HEK293 (cell line): ENCODE measurements around the gene RACGAP1.
A peak's percentile ranks its signal among the peaks of the same experiment; 100 is the strongest.

Experiments
- CTCF ChIA-PET: fragments of 350-600 bp; formaldehyde crosslinking; extraction: SDS; loops from one replicate; lab custom pipeline; 2021; ENCODE audit warnings: antibody characterized with exemption; lab: Yijun Ruan, JAX
- POLR2A ChIA-PET: fragments of 300-600 bp; formaldehyde crosslinking; extraction: SDS; loops from one replicate; lab custom pipeline; 2020; ENCODE audit warnings: antibody characterized with exemption, inconsistent platforms; lab: Yijun Ruan, JAX
- H3K27ac ChIP-seq: fragments of 200-500 bp; sonication (Bioruptor generic); 2 replicates; pipeline ENCODE4 v1.5.1; 2014; ENCODE audit warnings: low read depth, low read length, control low read depth, inconsistent platforms; ENCODE audit errors: extremely low read depth
- H3K36me3 ChIP-seq, 2 experiments: fragments of 200-500 bp in 1 of 2; sonication (Bioruptor generic) in 1 of 2; 1 replicate in 1 of 2; 2 replicates in 1 of 2; pipeline ENCODE4 v1.5.1; 2014 to 2017; ENCODE audit warnings: inconsistent platforms in 2 of 2, low read length in 2 of 2; ENCODE audit not compliant: control insufficient read depth in 2 of 2, insufficient read depth in 1 of 2
- H3K4me1 ChIP-seq: fragments of 200-500 bp; sonication (Bioruptor generic); 2 replicates; pipeline ENCODE4 v1.5.1; 2014; ENCODE audit warnings: mild to moderate bottlenecking, low read length, inconsistent platforms; ENCODE audit not compliant: control insufficient read depth, insufficient read depth
- H3K4me3 ChIP-seq: 2 replicates; pipeline ENCODE4 v1.5.1; 2011; ENCODE audit warnings: low read depth, mild to moderate bottlenecking, control low read depth, low read length, moderate library complexity
- H3K9me3 ChIP-seq: fragments of 200-500 bp; sonication (Bioruptor generic); 2 replicates; pipeline ENCODE4 v1.5.1; 2014; ENCODE audit warnings: low read depth, low read length, inconsistent platforms; ENCODE audit not compliant: control insufficient read depth, insufficient read depth
- GLIS1 ChIP-seq: fragments of 450-650 bp; formaldehyde crosslinking; IDR thresholded peaks from 2 replicates; pipeline ENCODE4 v1.5.1; 2016; ENCODE audit warnings: missing biosample characterization, missing genetic modification characterization
- HOXD13 ChIP-seq: sonication (generic); formaldehyde crosslinking; IDR thresholded peaks from 2 replicates; pipeline ENCODE4 v1.8.0; 2022; ENCODE audit warnings: missing genetic modification reagents, borderline replicate concordance
- SP7 ChIP-seq: fragments of 450-650 bp; formaldehyde crosslinking; IDR thresholded peaks from 2 replicates; pipeline ENCODE4 v1.5.1; 2016; ENCODE audit warnings: missing biosample characterization, missing genetic modification characterization
- ZNF37A ChIP-seq: fragments of 450-650 bp; IDR thresholded peaks from 2 replicates; pipeline ENCODE4 v1.5.1; 2018; ENCODE audit warnings: missing biosample characterization, missing genetic modification characterization
- ZNF48 ChIP-seq: fragments of 450-650 bp; formaldehyde crosslinking; IDR thresholded peaks from 2 replicates; pipeline ENCODE4 v1.5.1; 2016; ENCODE audit warnings: missing biosample characterization, missing genetic modification characterization
- ZNF600 ChIP-seq: fragments of 450-650 bp; formaldehyde crosslinking; IDR thresholded peaks from 2 replicates; pipeline ENCODE4 v1.5.1; 2016; ENCODE audit warnings: missing biosample characterization, missing genetic modification characterization
- ZNF624 ChIP-seq: fragments of 450-650 bp; formaldehyde crosslinking; IDR thresholded peaks from 2 replicates; pipeline ENCODE4 v1.5.1; 2017; ENCODE audit warnings: missing biosample characterization, missing genetic modification characterization
- TF ChIP-seq, protein P1 (sequence below): fragments of 450-650 bp; formaldehyde crosslinking; IDR thresholded peaks from 2 replicates; pipeline ENCODE4 v1.5.0; 2017; ENCODE audit warnings: missing biosample characterization, missing genetic modification characterization, borderline replicate concordance
- TF ChIP-seq, protein P2 (sequence below): fragments of 450-650 bp; IDR thresholded peaks from 2 replicates; pipeline ENCODE4 v1.5.1; 2018; ENCODE audit warnings: missing biosample characterization, mild to moderate bottlenecking, missing genetic modification characterization
- TF ChIP-seq, protein P3 (sequence below): fragments of 450-650 bp; formaldehyde crosslinking; IDR thresholded peaks from 2 replicates; pipeline ENCODE4 v1.5.1; 2016; ENCODE audit warnings: missing biosample characterization, missing genetic modification characterization
- TF ChIP-seq, protein P4 (sequence below): fragments of 450-650 bp; formaldehyde crosslinking; IDR thresholded peaks from 2 replicates; pipeline ENCODE4 v1.5.1; 2016; ENCODE audit warnings: missing biosample characterization, missing genetic modification characterization
- TF ChIP-seq, protein P5 (sequence below): fragments of 450-650 bp; formaldehyde crosslinking; IDR thresholded peaks from 2 replicates; pipeline ENCODE4 v1.5.1; 2016; ENCODE audit warnings: missing biosample characterization, missing genetic modification characterization, borderline replicate concordance
- TF ChIP-seq, protein P6 (sequence below): fragments of 450-650 bp; formaldehyde crosslinking; IDR thresholded peaks from 2 replicates; pipeline ENCODE4 v1.5.1; 2017; ENCODE audit warnings: missing biosample characterization, missing genetic modification characterization
- TF ChIP-seq, protein P7 (sequence below): sonication (generic); formaldehyde crosslinking; IDR thresholded peaks from 2 replicates; pipeline ENCODE4 v1.8.1; 2022; ENCODE audit warnings: mild to moderate bottlenecking, moderate library complexity, missing genetic modification reagents

Gene RACGAP1

DNA sequence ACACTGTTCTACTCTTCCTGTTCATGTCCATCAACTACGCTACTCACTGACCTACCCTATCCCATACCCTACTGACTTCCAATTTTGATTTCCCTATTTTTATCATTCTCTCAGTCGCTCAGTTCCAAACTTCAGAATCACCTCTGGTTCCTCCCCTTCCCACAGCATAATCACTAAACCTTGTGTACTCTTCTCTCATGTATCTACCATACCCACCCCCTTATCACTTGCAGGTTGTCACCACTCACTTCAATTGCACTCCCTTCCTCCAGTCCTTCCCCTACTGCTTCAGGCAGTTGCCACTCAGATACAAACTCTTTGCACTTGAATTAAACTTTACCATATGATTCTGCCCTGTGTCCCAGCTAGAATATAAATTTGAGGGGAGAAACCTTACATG, 6.3 kb downstream of the RACGAP1 start:
- ChIA-PET POLR2A (interaction anchor here (0.5 kb wide), 1 partner anchor 828 kb away, joined by 4 read pairs; no protein-coding TSS in a partner anchor), CTCF (interaction anchor here (0.7 to 8.4 kb wide), 5 partner anchors 9 to 935 kb away, joined by 3 to 55 read pairs (median 3); no protein-coding TSS in a partner anchor)
- peaks cover 15% of the 10 kb centered on the region for H3K4me1 ChIP-seq
- no peaks in the 10 kb centered on the region for H3K9me3 ChIP-seq
- TF ChIP-seq, protein P1, sequence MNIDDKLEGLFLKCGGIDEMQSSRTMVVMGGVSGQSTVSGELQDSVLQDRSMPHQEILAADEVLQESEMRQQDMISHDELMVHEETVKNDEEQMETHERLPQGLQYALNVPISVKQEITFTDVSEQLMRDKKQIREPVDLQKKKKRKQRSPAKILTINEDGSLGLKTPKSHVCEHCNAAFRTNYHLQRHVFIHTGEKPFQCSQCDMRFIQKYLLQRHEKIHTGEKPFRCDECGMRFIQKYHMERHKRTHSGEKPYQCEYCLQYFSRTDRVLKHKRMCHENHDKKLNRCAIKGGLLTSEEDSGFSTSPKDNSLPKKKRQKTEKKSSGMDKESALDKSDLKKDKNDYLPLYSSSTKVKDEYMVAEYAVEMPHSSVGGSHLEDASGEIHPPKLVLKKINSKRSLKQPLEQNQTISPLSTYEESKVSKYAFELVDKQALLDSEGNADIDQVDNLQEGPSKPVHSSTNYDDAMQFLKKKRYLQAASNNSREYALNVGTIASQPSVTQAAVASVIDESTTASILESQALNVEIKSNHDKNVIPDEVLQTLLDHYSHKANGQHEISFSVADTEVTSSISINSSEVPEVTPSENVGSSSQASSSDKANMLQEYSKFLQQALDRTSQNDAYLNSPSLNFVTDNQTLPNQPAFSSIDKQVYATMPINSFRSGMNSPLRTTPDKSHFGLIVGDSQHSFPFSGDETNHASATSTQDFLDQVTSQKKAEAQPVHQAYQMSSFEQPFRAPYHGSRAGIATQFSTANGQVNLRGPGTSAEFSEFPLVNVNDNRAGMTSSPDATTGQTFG (tag by site-specific recombination) = no peak
- TF ChIP-seq ZNF37A (tag by site-specific recombination) (no peak), ZNF600 (0 out of 2 replicates have a peak, but pooled peaks have one; percentile 32), SP7 (0 out of 2 replicates have a peak, but pooled peaks have one; percentile 29), GLIS1 (tag by site-specific recombination) (0 out of 2 replicates have a peak, but pooled peaks have one; percentile 2)
- no peak overlapping the region for H3K4me3 ChIP-seq
- no peak overlapping the region for H3K27ac ChIP-seq
- H3K36me3 ChIP-seq = peaks cover 24 to 27% of the 10 kb centered on the region in 2 experiments

DNA sequence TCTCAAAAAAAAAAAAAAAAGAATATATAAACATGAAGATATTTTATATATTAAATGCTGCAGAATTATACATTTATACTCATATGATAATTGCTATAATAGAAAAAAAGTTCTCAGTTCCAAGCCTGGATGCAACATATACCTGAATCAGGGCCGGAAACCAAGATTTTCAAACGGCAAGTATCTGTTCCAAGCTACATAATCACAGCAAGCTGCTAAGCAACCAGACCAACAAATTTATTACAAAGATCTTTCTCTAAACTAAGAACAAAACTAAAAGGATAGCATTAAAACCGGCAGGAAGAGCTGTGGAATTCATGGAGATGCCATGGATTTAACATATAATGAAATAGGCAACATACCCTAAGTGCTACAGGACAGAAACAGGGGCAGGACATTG, 7.1 kb downstream of the RACGAP1 start:
- POLR2A ChIA-PET = interaction anchor here (0.6 to 0.7 kb wide), 2 partner anchors 13 to 94 kb away, joined by 3 read pairs; partner anchors contain the start of gene COX14
- TF ChIP-seq, protein P2, sequence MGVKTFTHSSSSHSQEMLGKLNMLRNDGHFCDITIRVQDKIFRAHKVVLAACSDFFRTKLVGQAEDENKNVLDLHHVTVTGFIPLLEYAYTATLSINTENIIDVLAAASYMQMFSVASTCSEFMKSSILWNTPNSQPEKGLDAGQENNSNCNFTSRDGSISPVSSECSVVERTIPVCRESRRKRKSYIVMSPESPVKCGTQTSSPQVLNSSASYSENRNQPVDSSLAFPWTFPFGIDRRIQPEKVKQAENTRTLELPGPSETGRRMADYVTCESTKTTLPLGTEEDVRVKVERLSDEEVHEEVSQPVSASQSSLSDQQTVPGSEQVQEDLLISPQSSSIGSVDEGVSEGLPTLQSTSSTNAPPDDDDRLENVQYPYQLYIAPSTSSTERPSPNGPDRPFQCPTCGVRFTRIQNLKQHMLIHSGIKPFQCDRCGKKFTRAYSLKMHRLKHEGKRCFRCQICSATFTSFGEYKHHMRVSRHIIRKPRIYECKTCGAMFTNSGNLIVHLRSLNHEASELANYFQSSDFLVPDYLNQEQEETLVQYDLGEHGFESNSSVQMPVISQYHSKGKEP (tag by site-specific recombination) = no peak
- no peak for TF ChIP-seq HOXD13
- TF ChIP-seq ZNF624 (tag by site-specific recombination) = no peak
- CTCF ChIA-PET = interaction anchor here (0.7 to 5.6 kb wide), 5 partner anchors 8 to 934 kb away, joined by 3 to 23 read pairs (median 3); no protein-coding TSS in a partner anchor
- Histone ChIP-seq H3K27ac (no peak overlapping the region), H3K36me3 (peaks cover 32 to 34% of the 10 kb centered on the region in 2 experiments), H3K9me3 (no peaks in the 10 kb centered on the region), H3K4me3 (no peak overlapping the region), H3K4me1 (peaks cover 13% of the 10 kb centered on the region)

DNA sequence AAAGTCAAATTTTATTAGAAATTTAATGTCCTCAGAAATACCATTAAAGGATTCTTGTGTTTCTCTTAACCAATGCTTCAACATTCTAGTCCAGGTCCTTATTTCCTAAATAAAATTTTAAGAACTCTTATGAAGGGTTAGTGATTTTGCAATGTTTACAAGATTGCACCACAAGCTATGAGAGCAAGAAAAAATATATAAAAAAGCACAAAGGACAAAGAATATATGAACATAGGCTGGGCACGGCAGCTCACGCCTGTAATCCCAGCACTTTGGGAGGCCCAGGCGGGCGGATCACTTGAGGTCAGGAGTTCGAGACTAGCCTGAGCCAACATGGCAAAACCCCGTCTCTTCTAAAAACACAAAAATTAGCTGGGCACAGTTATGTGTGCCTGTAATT, 7.7 kb downstream of the RACGAP1 start:
- no peak overlapping the region for H3K4me3 ChIP-seq
- peak overlapping the region; percentile 13; the same call in 1 of the 2 replicates for H3K27ac ChIP-seq
- peaks cover 30 to 37% of the 10 kb centered on the region in 2 experiments for H3K36me3 ChIP-seq
- CTCF ChIA-PET = interaction anchor here (0.7 to 5.6 kb wide), 4 partner anchors 8 to 235 kb away, joined by 3 to 23 read pairs (median 8); no protein-coding TSS in a partner anchor
- POLR2A ChIA-PET = interaction anchor here (0.6 to 1.9 kb wide), 2 partner anchors 8 to 12 kb away, joined by 3 to 5 read pairs; partner anchors contain the start of gene RACGAP1
- no peaks in the 10 kb centered on the region for H3K9me3 ChIP-seq
- H3K4me1 ChIP-seq = peaks cover 12% of the 10 kb centered on the region
- TF ChIP-seq, protein P3, sequence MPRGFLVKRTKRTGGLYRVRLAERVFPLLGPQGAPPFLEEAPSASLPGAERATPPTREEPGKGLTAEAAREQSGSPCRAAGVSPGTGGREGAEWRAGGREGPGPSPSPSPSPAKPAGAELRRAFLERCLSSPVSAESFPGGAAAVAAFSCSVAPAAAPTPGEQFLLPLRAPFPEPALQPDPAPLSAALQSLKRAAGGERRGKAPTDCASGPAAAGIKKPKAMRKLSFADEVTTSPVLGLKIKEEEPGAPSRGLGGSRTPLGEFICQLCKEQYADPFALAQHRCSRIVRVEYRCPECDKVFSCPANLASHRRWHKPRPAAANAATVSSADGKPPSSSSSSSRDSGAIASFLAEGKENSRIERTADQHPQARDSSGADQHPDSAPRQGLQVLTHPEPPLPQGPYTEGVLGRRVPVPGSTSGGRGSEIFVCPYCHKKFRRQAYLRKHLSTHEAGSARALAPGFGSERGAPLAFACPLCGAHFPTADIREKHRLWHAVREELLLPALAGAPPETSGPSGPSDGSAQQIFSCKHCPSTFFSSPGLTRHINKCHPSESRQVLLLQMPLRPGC (tag by site-specific recombination) = no peak
- TF ChIP-seq, protein P4, sequence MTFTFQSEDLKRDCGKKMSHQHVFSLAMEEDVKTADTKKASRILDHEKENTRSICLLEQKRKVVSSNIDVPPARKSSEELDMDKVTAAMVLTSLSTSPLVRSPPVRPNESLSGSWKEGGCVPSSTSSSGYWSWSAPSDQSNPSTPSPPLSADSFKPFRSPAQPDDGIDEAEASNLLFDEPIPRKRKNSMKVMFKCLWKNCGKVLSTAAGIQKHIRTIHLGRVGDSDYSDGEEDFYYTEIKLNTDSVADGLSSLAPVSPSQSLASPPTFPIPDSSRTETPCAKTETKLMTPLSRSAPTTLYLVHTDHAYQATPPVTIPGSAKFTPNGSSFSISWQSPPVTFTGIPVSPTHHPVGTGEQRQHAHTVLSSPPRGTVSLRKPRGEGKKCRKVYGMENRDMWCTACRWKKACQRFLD (tag by site-specific recombination) = no peak
- no peak for TF ChIP-seq ZNF624 (tag by site-specific recombination)
- no peak for TF ChIP-seq ZNF48 (tag by site-specific recombination)
- TF ChIP-seq, protein P5, sequence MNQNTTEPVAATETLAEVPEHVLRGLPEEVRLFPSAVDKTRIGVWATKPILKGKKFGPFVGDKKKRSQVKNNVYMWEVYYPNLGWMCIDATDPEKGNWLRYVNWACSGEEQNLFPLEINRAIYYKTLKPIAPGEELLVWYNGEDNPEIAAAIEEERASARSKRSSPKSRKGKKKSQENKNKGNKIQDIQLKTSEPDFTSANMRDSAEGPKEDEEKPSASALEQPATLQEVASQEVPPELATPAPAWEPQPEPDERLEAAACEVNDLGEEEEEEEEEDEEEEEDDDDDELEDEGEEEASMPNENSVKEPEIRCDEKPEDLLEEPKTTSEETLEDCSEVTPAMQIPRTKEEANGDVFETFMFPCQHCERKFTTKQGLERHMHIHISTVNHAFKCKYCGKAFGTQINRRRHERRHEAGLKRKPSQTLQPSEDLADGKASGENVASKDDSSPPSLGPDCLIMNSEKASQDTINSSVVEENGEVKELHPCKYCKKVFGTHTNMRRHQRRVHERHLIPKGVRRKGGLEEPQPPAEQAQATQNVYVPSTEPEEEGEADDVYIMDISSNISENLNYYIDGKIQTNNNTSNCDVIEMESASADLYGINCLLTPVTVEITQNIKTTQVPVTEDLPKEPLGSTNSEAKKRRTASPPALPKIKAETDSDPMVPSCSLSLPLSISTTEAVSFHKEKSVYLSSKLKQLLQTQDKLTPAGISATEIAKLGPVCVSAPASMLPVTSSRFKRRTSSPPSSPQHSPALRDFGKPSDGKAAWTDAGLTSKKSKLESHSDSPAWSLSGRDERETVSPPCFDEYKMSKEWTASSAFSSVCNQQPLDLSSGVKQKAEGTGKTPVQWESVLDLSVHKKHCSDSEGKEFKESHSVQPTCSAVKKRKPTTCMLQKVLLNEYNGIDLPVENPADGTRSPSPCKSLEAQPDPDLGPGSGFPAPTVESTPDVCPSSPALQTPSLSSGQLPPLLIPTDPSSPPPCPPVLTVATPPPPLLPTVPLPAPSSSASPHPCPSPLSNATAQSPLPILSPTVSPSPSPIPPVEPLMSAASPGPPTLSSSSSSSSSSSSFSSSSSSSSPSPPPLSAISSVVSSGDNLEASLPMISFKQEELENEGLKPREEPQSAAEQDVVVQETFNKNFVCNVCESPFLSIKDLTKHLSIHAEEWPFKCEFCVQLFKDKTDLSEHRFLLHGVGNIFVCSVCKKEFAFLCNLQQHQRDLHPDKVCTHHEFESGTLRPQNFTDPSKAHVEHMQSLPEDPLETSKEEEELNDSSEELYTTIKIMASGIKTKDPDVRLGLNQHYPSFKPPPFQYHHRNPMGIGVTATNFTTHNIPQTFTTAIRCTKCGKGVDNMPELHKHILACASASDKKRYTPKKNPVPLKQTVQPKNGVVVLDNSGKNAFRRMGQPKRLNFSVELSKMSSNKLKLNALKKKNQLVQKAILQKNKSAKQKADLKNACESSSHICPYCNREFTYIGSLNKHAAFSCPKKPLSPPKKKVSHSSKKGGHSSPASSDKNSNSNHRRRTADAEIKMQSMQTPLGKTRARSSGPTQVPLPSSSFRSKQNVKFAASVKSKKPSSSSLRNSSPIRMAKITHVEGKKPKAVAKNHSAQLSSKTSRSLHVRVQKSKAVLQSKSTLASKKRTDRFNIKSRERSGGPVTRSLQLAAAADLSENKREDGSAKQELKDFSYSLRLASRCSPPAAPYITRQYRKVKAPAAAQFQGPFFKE (tag by site-specific recombination) = no peak
- TF ChIP-seq, protein P6, sequence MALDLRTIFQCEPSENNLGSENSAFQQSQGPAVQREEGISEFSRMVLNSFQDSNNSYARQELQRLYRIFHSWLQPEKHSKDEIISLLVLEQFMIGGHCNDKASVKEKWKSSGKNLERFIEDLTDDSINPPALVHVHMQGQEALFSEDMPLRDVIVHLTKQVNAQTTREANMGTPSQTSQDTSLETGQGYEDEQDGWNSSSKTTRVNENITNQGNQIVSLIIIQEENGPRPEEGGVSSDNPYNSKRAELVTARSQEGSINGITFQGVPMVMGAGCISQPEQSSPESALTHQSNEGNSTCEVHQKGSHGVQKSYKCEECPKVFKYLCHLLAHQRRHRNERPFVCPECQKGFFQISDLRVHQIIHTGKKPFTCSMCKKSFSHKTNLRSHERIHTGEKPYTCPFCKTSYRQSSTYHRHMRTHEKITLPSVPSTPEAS (tag by site-specific recombination) = no peak
- TF ChIP-seq, protein P7, sequence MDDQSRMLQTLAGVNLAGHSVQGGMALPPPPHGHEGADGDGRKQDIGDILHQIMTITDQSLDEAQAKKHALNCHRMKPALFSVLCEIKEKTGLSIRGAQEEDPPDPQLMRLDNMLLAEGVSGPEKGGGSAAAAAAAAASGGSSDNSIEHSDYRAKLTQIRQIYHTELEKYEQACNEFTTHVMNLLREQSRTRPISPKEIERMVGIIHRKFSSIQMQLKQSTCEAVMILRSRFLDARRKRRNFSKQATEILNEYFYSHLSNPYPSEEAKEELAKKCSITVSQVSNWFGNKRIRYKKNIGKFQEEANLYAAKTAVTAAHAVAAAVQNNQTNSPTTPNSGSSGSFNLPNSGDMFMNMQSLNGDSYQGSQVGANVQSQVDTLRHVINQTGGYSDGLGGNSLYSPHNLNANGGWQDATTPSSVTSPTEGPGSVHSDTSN (CRISPR knock-in tag) = no peak
